A549 (cell line): ENCODE measurements around the gene NR5A2. TPM values are rescaled to one million over a fixed set of nuclear protein-coding genes. Genes with fewer than 3 reads are reported as not detected.

Source experiments
- ATAC-seq, 2 experiments: fragments of 200-7000 bp in 1 of 2; fragments of >200 bp in 1 of 2; cut with Nextera tagmentation in 1 of 2; cut with Tn5 transposase in 1 of 2; 3 replicates each; pipeline versions ENCODE4 v1.8.0 to v1.9.1; 2018 to 2020; ENCODE audit warnings: mild to moderate bottlenecking in 1 of 2, moderate library complexity in 1 of 2
- CTCF ChIA-PET: fragments of 300-600 bp; sonication (Branson Sonifier 250); formaldehyde crosslinking; extraction: SDS; loops from one replicate; lab custom pipeline; 2021; ENCODE audit warnings: antibody characterized with exemption, inconsistent platforms; lab: Yijun Ruan, JAX
- POLR2A ChIA-PET: fragments of 350-600 bp; formaldehyde crosslinking; extraction: SDS; loops from one replicate; lab custom pipeline; 2021; ENCODE audit warnings: antibody characterized with exemption, inconsistent platforms; lab: Yijun Ruan, JAX
- DNase-seq, 2 experiments: peaks; one replicate each; pipeline versions ENCODE4 v3.0.0 to v3.0.0-alpha.2; 2011 to 2016; ENCODE audit warnings: low read depth in 1 of 2, low spot score in 1 of 2
- FAIRE-seq: peaks from 2 replicates; lab custom pipeline; 2011; peaks lifted over from hg19 to GRCh38; lab: Jason Lieb, UNC
- H3K27ac ChIP-seq, 2 experiments: fragments of >200 bp; sonication (Bioruptor Twin); formaldehyde crosslinking; 3 replicates each; pipeline ENCODE4 v1.5.1; 2016 to 2017
- H3K4me1 ChIP-seq: fragments of >200 bp; sonication (Bioruptor Twin); formaldehyde crosslinking; 3 replicates; pipeline ENCODE4 v1.6.1; 2016
- H3K4me2 ChIP-seq: fragments of >200 bp; sonication (Bioruptor Twin); formaldehyde crosslinking; 3 replicates; pipeline ENCODE4 v1.6.1; 2016
- H3K4me3 ChIP-seq: fragments of >200 bp; sonication (Bioruptor Twin); formaldehyde crosslinking; 3 replicates; pipeline ENCODE4 v1.5.1; 2016
- H3K9me3 ChIP-seq: fragments of >200 bp; sonication (Bioruptor Twin); formaldehyde crosslinking; 3 replicates; pipeline ENCODE4 v1.6.1; 2016
- BCL3 ChIP-seq: fragments of >200 bp; sonication (Bioruptor Twin); formaldehyde crosslinking; IDR thresholded peaks from 3 replicates; pipeline ENCODE4 v1.6.1; 2016
- CBX8 ChIP-seq: fragments of 200-600 bp; sonication (generic); IDR thresholded peaks from 2 replicates; pipeline ENCODE4 v1.6.1; 2016
- E2F6 ChIP-seq: IDR thresholded peaks from 2 replicates; pipeline ENCODE4 v1.6.1; 2012; ENCODE audit warnings: low read depth, borderline replicate concordance
- EHMT2 ChIP-seq: fragments of 200-600 bp; sonication (generic); IDR thresholded peaks from 2 replicates; pipeline ENCODE4 v1.6.1; 2016; ENCODE audit warnings: antibody characterized with exemption, low read depth, mild to moderate bottlenecking, moderate library complexity
- HDAC2 ChIP-seq: fragments of 200-600 bp; sonication (generic); IDR thresholded peaks from 2 replicates; pipeline ENCODE4 v1.6.1; 2016
- HOXB13 ChIP-seq: fragments of 250-450 bp; sonication (Bioruptor Pico); IDR thresholded peaks from 2 replicates; pipeline ENCODE4 v1.5.0; 2020; ENCODE audit warnings: low read depth, mild to moderate bottlenecking, moderate library complexity
- HOXB5 ChIP-seq: fragments of 250-450 bp; sonication (Bioruptor Pico); IDR thresholded peaks from 2 replicates; pipeline ENCODE4 v1.5.0; 2020; ENCODE audit warnings: mild to moderate bottlenecking, moderate library complexity
- KDM5A ChIP-seq: fragments of 200-600 bp; sonication (generic); IDR thresholded peaks from 2 replicates; pipeline ENCODE4 v1.6.1; 2016; ENCODE audit warnings: antibody characterized with exemption, mild to moderate bottlenecking
- MAX ChIP-seq: IDR thresholded peaks from 2 replicates; pipeline ENCODE4 v1.6.1; 2012
- MAZ ChIP-seq: fragments of 150-350 bp; IDR thresholded peaks from 2 replicates; pipeline ENCODE4 v1.6.1; 2014; ENCODE audit warnings: antibody characterized with exemption, low read depth, low read length, borderline replicate concordance
- MYC ChIP-seq: IDR thresholded peaks from 2 replicates; pipeline ENCODE4 v1.6.1; 2012; ENCODE audit warnings: mild to moderate bottlenecking, inconsistent platforms, low read length, improper control_type of control experiment, borderline replicate concordance
- NPAS2 ChIP-seq: fragments of 250-450 bp; sonication (Bioruptor Pico); IDR thresholded peaks from 2 replicates; pipeline ENCODE4 v1.8.0; 2022; ENCODE audit warnings: mild to moderate bottlenecking, moderate library complexity, borderline replicate concordance
- REST ChIP-seq: fragments of 200-600 bp; sonication (generic); IDR thresholded peaks from 2 replicates; pipeline ENCODE4 v1.6.1; 2016; ENCODE audit warnings: antibody characterized with exemption, mild to moderate bottlenecking, moderate library complexity
- USF2 ChIP-seq: fragments of 450-650 bp; IDR thresholded peaks from 2 replicates; pipeline ENCODE4 v1.6.1; 2014; ENCODE audit warnings: antibody characterized with exemption
- ZC3H11A ChIP-seq: fragments of 450-650 bp; IDR thresholded peaks from 2 replicates; pipeline ENCODE4 v1.6.1; 2014; ENCODE audit warnings: antibody characterized with exemption, mild to moderate bottlenecking
- ZNF302 ChIP-seq: fragments of 250-450 bp; sonication (Bioruptor Pico); IDR thresholded peaks from 2 replicates; pipeline ENCODE4 v1.9.0; 2021; ENCODE audit warnings: inconsistent platforms, mild to moderate bottlenecking, moderate library complexity
- WGBS: methylation state at CpG from one replicate; pipeline ENCODE4 v1.1.6; 2017; ENCODE audit errors: missing lambda C conversion rate; 5-methylcytosine and 5-hydroxymethylcytosine counted together
- polyA plus RNA-seq, 4 experiments: library from polyadenylated mRNA; depleted of rRNA in 3 of 4; stranded (reverse); fragments of >200 nt; fragmentation: RNase III in 1 of 4; extraction: RNeasy Plus Mini Kit Qiagen cat#74134 plus additional on column Dnase treatment in 1 of 4; gene quantifications; 2 replicates in 3 of 4; 3 replicates in 1 of 4; pipeline ENCODE4 v1.2.3, GENCODE V29; 2011 to 2017

Gene NR5A2
- polyA plus RNA-seq, 2 of the 4 experiments (the other 2 are of a cell fraction): 12.0 to 24.1 TPM

- peak in 1 of 2 experiments; percentile 20; a peak in 3 of 6 replicates for ATAC-seq
- DNase-seq: peak in 1 of 2 experiments; percentile 45
- TF ChIP-seq MAX: peak; percentile 37; the same call in 1 of the 2 replicates
- TF ChIP-seq NPAS2 (CRISPR knock-in tag): no peak
- H3K9me3 ChIP-seq: no peaks in the 10 kb centered on the region
- peak; percentile 72 for FAIRE-seq
- peak overlapping the region; percentile 76 to 91 for H3K27ac ChIP-seq
- ChIA-PET POLR2A (no interaction called here), CTCF (no interaction called here)
- H3K4me1 ChIP-seq: peaks cover 36% of the 10 kb centered on the region; the same call in 2 of the 3 replicates
- peak overlapping the region; percentile 68 for H3K4me3 ChIP-seq
- 28% methylated on average over 33 of the region's 48 CpGs for WGBS
- H3K4me2 ChIP-seq: peak overlapping the region; percentile 90
Measured at GRCh38 chr1:200042552-200043335, 15.2 kb downstream of the NR5A2 start.

GRCh38 chr1:200043336-200043668 lies 15.8 kb downstream of the NR5A2 start:
- ATAC-seq (no peak), DNase-seq (no peak), FAIRE-seq (no peak)
- Histone ChIP-seq H3K4me3 (peak overlapping the region; percentile 68), H3K27ac (peak overlapping the region; percentile 76 to 91; a peak in 5 of 6 replicates), H3K4me2 (peak overlapping the region; percentile 90), H3K4me1 (peaks cover 36% of the 10 kb centered on the region; the same call in 2 of the 3 replicates), H3K9me3 (no peaks in the 10 kb centered on the region)
- 45% methylated on average over 3 of the region's 3 CpGs for WGBS
- ChIA-PET POLR2A (no interaction called here), CTCF (interaction anchor here (1.5 kb wide), 1 partner anchor 20 kb away, joined by 3 read pairs; no protein-coding TSS in a partner anchor)
- TF ChIP-seq EHMT2 (no peak), CBX8 (peak; percentile 60; the same call in 1 of the 2 replicates)

- no peak for ATAC-seq
- FAIRE-seq: no peak
- TF ChIP-seq MYC (no peak), NPAS2 (CRISPR knock-in tag) (no peak), ZC3H11A (no peak), KDM5A (no peak), HOXB13 (CRISPR knock-in tag) (no peak), REST (no peak), BCL3 (no peak), MAZ (no peak), ZNF302 (CRISPR knock-in tag) (no peak), E2F6 (no peak), USF2 (no peak), HOXB5 (CRISPR knock-in tag) (no peak), HDAC2 (no peak)
- Histone ChIP-seq H3K4me2 (no peak overlapping the region), H3K27ac (no peak overlapping the region), H3K4me1 (peaks cover 31% of the 10 kb centered on the region; the same call in 2 of the 3 replicates), H3K9me3 (no peaks in the 10 kb centered on the region), H3K4me3 (no peak overlapping the region)
- DNase-seq: no peak
- WGBS: 77% methylated on average over 2 of the region's 2 CpGs
- ChIA-PET POLR2A (no interaction called here), CTCF (no interaction called here)
Measured at GRCh38 chr1:200046115-200046514, 18.6 kb downstream of the NR5A2 start.
